Head of caudate nucleus (tissue), 42 donors: ENCODE data around the gene GJD3.
"Not testable (repeated sequence)": the region's sequence is repeated elsewhere in the genome, so short reads cannot be mapped to it uniquely, and the experiment has no call there.

Source experiments
- DNase-seq, 42 donors: peaks; one replicate each; pipeline versions ENCODE4 v3.0.0 to v3.0.0-alpha.2; 2020 to 2021; ENCODE audit warnings: mixed read lengths in 7 of 42
- intact Hi-C: fragments of 100-400 bp; cut with DNase I; formaldehyde crosslinking; loops from one replicate; pipeline ENCODE4 v1.15.0; 2022

The GJD3 gene

GRCh38 chr17:40364121-40364861, at the start of gene GJD3:
Gene GJD3 (minus strand): TSS chr17:40364737. CDS start chr17:40363815, 922 bp downstream.
- DNase-seq, result peak in 1 of 42 donors; percentile 14
- intact Hi-C loops, result no loop called here

- not testable (repeated sequence) for DNase-seq
- intact Hi-C loops, result loop anchor here (10.0 kb wide), 1 partner anchor 130 kb away; no protein-coding TSS in a partner anchor
These were observed 49.8 kb upstream of the GJD3 start for GRCh38 chr17:40414312-40414711.

- no peak for DNase-seq
- intact Hi-C loops, result loop anchor here (10.0 kb wide), 1 partner anchor 132 kb away; no protein-coding TSS in a partner anchor
These were observed 48.3 kb upstream of the GJD3 start for GRCh38 chr17:40412880-40413279.

- intact Hi-C loops, result loop anchor here (10.0 kb wide), 1 partner anchor 133 kb away; no protein-coding TSS in a partner anchor
These were observed 47.3 kb upstream of the GJD3 start for GRCh38 chr17:40411821-40412220.

GRCh38 chr17:40410082-40410481, 45.5 kb upstream of the GJD3 start:
- intact Hi-C loops, result loop anchor here (10.0 kb wide), 1 partner anchor 135 kb away; no protein-coding TSS in a partner anchor
- no peak for DNase-seq

More at GRCh38 chr17:40411821-40412220, 47.3 kb upstream of the GJD3 start:
- DNase-seq, result no peak

- DNase-seq, intact Hi-C loops: not testable (repeated sequence)
These were observed 45.0 kb upstream of the GJD3 start for GRCh38 chr17:40409540-40409939.

GRCh38 chr17:40407460-40407859, 42.9 kb upstream of the GJD3 start:
- no peak for DNase-seq
- intact Hi-C loops, result no loop called here

GRCh38 chr17:40404003-40404402, 39.5 kb upstream of the GJD3 start:
- intact Hi-C loops, result no loop called here
- DNase-seq, result no peak

GRCh38 chr17:40402668-40403067, 38.1 kb upstream of the GJD3 start:
- intact Hi-C loops, result no loop called here
- DNase-seq, result no peak

- no peak for DNase-seq
- intact Hi-C loops, result no loop called here
These were observed 34.6 kb upstream of the GJD3 start for GRCh38 chr17:40399185-40399584.

GRCh38 chr17:40386555-40386954, 22.0 kb upstream of the GJD3 start:
- DNase-seq, intact Hi-C loops: not testable (repeated sequence)

- no peak for DNase-seq
- intact Hi-C loops, result no loop called here
These were observed 17.7 kb upstream of the GJD3 start for GRCh38 chr17:40382251-40382650.

GRCh38 chr17:40378966-40379365, 14.4 kb upstream of the GJD3 start:
- DNase-seq, result peak in 1 of 42 donors; percentile 21
- intact Hi-C loops, result no loop called here

GRCh38 chr17:40377832-40378231, 13.3 kb upstream of the GJD3 start:
- intact Hi-C loops, result no loop called here
- DNase-seq, result peak in 1 of 42 donors; percentile 25

- intact Hi-C loops, DNase-seq: not testable (repeated sequence)
These were observed 12.0 kb upstream of the GJD3 start for GRCh38 chr17:40376541-40376940.

- peak in 2 of 42 donors; percentile 8 to 12 for DNase-seq
- intact Hi-C loops, result not testable (repeated sequence)
These were observed 11.2 kb upstream of the GJD3 start for GRCh38 chr17:40375786-40376185.

GRCh38 chr17:40374821-40375498, 10.4 kb upstream of the GJD3 start:
- peak in 2 of 42 donors; percentile 6 to 37 for DNase-seq
- intact Hi-C loops, result no loop called here

GRCh38 chr17:40373999-40374398, 9.5 kb upstream of the GJD3 start:
- DNase-seq, result no peak
- intact Hi-C loops, result no loop called here

- intact Hi-C loops, result no loop called here
- DNase-seq, result no peak
These were observed 8.8 kb upstream of the GJD3 start for GRCh38 chr17:40373324-40373723.

GRCh38 chr17:40372644-40373043, 8.1 kb upstream of the GJD3 start:
- intact Hi-C loops, result not testable (repeated sequence)

More at GRCh38 chr17:40372644-40373043, 8.1 kb upstream of the GJD3 start:
- not testable (repeated sequence) for DNase-seq
